Bronchial epithelial cell (primary cell): ENCODE measurements around the gene CRK. TPM values are rescaled to one million over a fixed set of nuclear protein-coding genes. Genes with fewer than 3 reads are reported as not detected.

Experiments
- DNase-seq: peaks from one replicate; pipeline ENCODE4 v3.0.0-alpha.2; 2010; ENCODE audit warnings: low read depth
- FAIRE-seq: peaks from 2 replicates; lab custom pipeline; 2011; peaks lifted over from hg19 to GRCh38; lab: Jason Lieb, UNC
- H3K27me3 ChIP-seq: 2 replicates; pipeline ENCODE4 v1.5.1; 2011; ENCODE audit warnings: low read length; ENCODE audit not compliant: control insufficient read depth, insufficient read depth
- H3K36me3 ChIP-seq: 2 replicates; pipeline ENCODE4 v1.5.1; 2011; ENCODE audit warnings: low read length; ENCODE audit not compliant: control insufficient read depth, insufficient read depth
- H3K4me3 ChIP-seq: 2 replicates; pipeline ENCODE4 v1.5.1; 2011; ENCODE audit warnings: mild to moderate bottlenecking, low read depth, low read length, control low read depth
- total RNA-seq: library from RNA; depleted of rRNA; stranded (reverse); fragments of >200 nt; gene quantifications from 2 replicates; pipeline ENCODE4 v1.2.1, GENCODE V29; 2014
- TF ChIP-seq, protein P1 (sequence below): IDR thresholded peaks from 2 replicates; pipeline ENCODE4 v1.5.1; 2011; ENCODE audit warnings: mild to moderate bottlenecking, moderate library complexity, low read length, control low read depth, inconsistent platforms; ENCODE audit not compliant: insufficient read depth, severe bottlenecking

The CRK gene
- total RNA-seq, 1 donor from 2014 or later = 152 TPM

DNA sequence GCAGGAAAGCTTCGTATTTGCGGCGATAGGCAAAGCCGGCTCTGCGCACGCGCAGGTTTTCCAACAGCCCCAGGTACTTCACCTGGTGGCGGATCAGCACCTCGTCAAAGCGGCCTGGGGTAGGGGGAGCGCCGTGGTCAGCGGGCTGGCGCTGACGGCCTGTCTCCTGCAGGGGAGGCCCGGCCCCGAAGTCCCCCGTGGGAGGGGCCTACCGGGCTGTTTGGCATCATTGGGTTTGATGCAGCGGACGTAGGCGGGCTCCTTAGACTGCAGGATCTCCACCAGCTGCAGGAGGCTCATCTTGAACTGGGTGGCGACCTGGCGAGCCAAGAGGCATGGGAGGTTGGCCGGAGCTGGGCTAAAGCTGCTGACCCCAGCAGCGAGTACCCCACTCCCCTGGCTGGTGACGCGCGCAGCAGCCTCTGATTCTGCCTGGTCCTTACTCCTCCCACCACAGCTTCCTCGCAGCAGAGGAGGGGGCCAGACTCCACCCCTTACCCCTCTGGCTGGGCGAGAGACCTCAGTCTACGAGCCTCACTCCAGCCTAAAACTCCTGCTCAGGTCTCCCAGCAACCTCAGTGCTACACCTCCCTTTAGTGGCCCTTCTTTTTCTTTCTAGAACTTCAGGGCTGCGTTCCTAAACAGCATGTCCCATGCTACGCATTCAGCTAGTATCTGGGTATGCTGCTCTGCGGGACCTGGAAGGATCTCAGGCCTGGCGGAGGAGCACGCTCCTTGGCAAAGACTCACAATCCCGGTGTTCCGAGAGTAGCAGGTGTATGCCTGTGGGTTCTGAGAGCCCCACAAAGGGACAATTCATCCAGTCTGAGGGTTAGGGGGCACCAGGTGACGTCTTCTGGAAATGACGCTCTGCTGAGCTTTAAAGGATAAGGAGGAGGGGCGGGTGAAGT, 16.1 kb upstream of the CRK start:
- peaks cover 41% of the 10 kb centered on the region for H3K36me3 ChIP-seq

GRCh38 chr17:1471490-1471889, 15.5 kb upstream of the CRK start:
- Histone ChIP-seq H3K36me3 (peaks cover 42% of the 10 kb centered on the region), H3K4me3 (no peak overlapping the region), H3K27me3 (no peaks in the 10 kb centered on the region)
- no peak for FAIRE-seq
- TF ChIP-seq, protein P1, sequence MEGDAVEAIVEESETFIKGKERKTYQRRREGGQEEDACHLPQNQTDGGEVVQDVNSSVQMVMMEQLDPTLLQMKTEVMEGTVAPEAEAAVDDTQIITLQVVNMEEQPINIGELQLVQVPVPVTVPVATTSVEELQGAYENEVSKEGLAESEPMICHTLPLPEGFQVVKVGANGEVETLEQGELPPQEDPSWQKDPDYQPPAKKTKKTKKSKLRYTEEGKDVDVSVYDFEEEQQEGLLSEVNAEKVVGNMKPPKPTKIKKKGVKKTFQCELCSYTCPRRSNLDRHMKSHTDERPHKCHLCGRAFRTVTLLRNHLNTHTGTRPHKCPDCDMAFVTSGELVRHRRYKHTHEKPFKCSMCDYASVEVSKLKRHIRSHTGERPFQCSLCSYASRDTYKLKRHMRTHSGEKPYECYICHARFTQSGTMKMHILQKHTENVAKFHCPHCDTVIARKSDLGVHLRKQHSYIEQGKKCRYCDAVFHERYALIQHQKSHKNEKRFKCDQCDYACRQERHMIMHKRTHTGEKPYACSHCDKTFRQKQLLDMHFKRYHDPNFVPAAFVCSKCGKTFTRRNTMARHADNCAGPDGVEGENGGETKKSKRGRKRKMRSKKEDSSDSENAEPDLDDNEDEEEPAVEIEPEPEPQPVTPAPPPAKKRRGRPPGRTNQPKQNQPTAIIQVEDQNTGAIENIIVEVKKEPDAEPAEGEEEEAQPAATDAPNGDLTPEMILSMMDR = no peak
- DNase-seq = no peak

More for the DNA sequence above, 16.1 kb upstream of the CRK start:
- no peaks in the 10 kb centered on the region for H3K27me3 ChIP-seq
- TF ChIP-seq, protein P1 = no peak
- DNase-seq (no peak), FAIRE-seq (no peak)
- no peak overlapping the region for H3K4me3 ChIP-seq

- Histone ChIP-seq H3K4me3 (no peak overlapping the region), H3K36me3 (peaks cover 42% of the 10 kb centered on the region), H3K27me3 (no peaks in the 10 kb centered on the region)
- TF ChIP-seq, protein P1 = no peak
- DNase-seq (no peak), FAIRE-seq (no peak)
Measured at GRCh38 chr17:1470755-1471462, 14.9 kb upstream of the CRK start.

- TF ChIP-seq, protein P1 = no peak
- Histone ChIP-seq H3K4me3 (no peak overlapping the region), H3K36me3 (peaks cover 42% of the 10 kb centered on the region), H3K27me3 (no peaks in the 10 kb centered on the region)
- FAIRE-seq = no peak
- DNase-seq = no peak
Measured at GRCh38 chr17:1470071-1470754, 14.2 kb upstream of the CRK start.

- no peak overlapping the region for H3K4me3 ChIP-seq
- FAIRE-seq (no peak), DNase-seq (no peak)
- H3K36me3 ChIP-seq = peaks cover 40% of the 10 kb centered on the region
- no peaks in the 10 kb centered on the region for H3K27me3 ChIP-seq
- TF ChIP-seq, protein P1 = no peak
Measured at GRCh38 chr17:1469231-1469852, 13.3 kb upstream of the CRK start.
